ENCODE results near the gene PFAS. TPM values are rescaled to one million over a fixed set of nuclear protein-coding genes. Genes with fewer than 3 reads are reported as not detected.

Gene PFAS
- total RNA-seq, 1 experiment from 2014 or later = 80.6 TPM

- TF ChIP-seq, protein P1, sequence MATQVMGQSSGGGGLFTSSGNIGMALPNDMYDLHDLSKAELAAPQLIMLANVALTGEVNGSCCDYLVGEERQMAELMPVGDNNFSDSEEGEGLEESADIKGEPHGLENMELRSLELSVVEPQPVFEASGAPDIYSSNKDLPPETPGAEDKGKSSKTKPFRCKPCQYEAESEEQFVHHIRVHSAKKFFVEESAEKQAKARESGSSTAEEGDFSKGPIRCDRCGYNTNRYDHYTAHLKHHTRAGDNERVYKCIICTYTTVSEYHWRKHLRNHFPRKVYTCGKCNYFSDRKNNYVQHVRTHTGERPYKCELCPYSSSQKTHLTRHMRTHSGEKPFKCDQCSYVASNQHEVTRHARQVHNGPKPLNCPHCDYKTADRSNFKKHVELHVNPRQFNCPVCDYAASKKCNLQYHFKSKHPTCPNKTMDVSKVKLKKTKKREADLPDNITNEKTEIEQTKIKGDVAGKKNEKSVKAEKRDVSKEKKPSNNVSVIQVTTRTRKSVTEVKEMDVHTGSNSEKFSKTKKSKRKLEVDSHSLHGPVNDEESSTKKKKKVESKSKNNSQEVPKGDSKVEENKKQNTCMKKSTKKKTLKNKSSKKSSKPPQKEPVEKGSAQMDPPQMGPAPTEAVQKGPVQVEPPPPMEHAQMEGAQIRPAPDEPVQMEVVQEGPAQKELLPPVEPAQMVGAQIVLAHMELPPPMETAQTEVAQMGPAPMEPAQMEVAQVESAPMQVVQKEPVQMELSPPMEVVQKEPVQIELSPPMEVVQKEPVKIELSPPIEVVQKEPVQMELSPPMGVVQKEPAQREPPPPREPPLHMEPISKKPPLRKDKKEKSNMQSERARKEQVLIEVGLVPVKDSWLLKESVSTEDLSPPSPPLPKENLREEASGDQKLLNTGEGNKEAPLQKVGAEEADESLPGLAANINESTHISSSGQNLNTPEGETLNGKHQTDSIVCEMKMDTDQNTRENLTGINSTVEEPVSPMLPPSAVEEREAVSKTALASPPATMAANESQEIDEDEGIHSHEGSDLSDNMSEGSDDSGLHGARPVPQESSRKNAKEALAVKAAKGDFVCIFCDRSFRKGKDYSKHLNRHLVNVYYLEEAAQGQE (IDR thresholded peaks at IDR 0.05; ENCODE audit: low read depth) = no peak
Measured at GRCh38 chr17:8312726-8313600, 63.9 kb downstream of the PFAS start (continued).

GRCh38 chr17:8314797-8315763, 66.0 kb downstream of the PFAS start:
- Histone ChIP-seq H3K79me2 (ENCODE audit: insufficient read depth, low read length) (no peaks in the 10 kb centered on the region), H3K36me3 (ENCODE audit: control insufficient read depth in 1 of 2, insufficient read depth in 2 of 2, low read length in 2 of 2) (no peaks in the 10 kb centered on the region), H2AFZ (ENCODE audit: low read depth, low read length, poor library complexity, severe bottlenecking) (no peak overlapping the region), H3K27ac (ENCODE audit: low read depth, low read length) (no peak overlapping the region), H3K9me3 (ENCODE audit: control insufficient read depth in 1 of 2, insufficient read depth in 1 of 2, low read depth in 1 of 2, low read length in 2 of 2) (no peaks in the 10 kb centered on the region), H3K9ac (ENCODE audit: low read length) (no peak overlapping the region), H4K20me1 (ENCODE audit: insufficient read depth) (no peaks in the 10 kb centered on the region), H3K4me3 (replicated peaks in 1 of 2; ENCODE audit: low read depth in 1 of 2, low read length in 2 of 2) (no peak overlapping the region), H3K27me3 (ENCODE audit: insufficient read depth, low read length) (no peaks in the 10 kb centered on the region; the same call in 1 of the 2 replicates), H3K9me2 (ENCODE audit: insufficient read depth) (no peaks in the 10 kb centered on the region), H3K4me2 (ENCODE audit: low read length) (no peak overlapping the region), H3K4me1 (ENCODE audit: control insufficient read depth in 1 of 2, insufficient read depth in 2 of 2, low read length in 2 of 2) (no peaks in the 10 kb centered on the region)
- POLR2A ChIA-PET = no interaction called here
- CTCF ChIA-PET = interaction anchor here (1.0 kb wide), 1 partner anchor 20 kb away, joined by 3 read pairs; the partner anchor contains the start of gene SLC25A35
- no TSS peak for BruUV-seq (replicated peaks)
- RAD21 ChIA-PET (ENCODE audit: low non-redundant PET in 1 of 2, low total read pairs in 2 of 2, uncharacterized antibody in 2 of 2, unreplicated experiment in 2 of 2) = interaction anchor here in 1 of 2 experiments (0.7 kb wide), 1 partner anchor 88 kb away, joined by 4 read pairs; no protein-coding TSS in a partner anchor
- no peak for TF ChIP-seq SRF (IDR thresholded peaks at IDR 0.05; ENCODE audit: low read depth)
- TF ChIP-seq POLR2A (IDR thresholded peaks at IDR 0.05; ENCODE audit: borderline replicate concordance, extremely low read depth, insufficient read depth, insufficient read length) = no peak
- intact Hi-C loops (cut with micrococcal nuclease) = no loop called here
- no peak for ATAC-seq
- DNase-seq (ENCODE audit: low read depth, low spot score) = no peak

All from HCT116 (cell line).